Skeletal muscle tissue (tissue), 4 donors: ENCODE results near the gene USPL1. TPM values are rescaled to one million over a fixed set of nuclear protein-coding genes. Genes with fewer than 3 reads are reported as not detected.

Experiments
- H3K27ac ChIP-seq: one replicate; pipeline ENCODE4 v1.7.0; 2013; ENCODE audit warnings: mild to moderate bottlenecking, low read depth, low read length, inconsistent platforms
- H3K27me3 ChIP-seq, 3 donors: one replicate each; pipeline ENCODE4 v1.7.0; 2013; ENCODE audit warnings: low read length in 3 of 3; ENCODE audit not compliant: control insufficient read depth in 3 of 3, insufficient read depth in 3 of 3
- H3K36me3 ChIP-seq, 3 donors: one replicate each; pipeline ENCODE4 v1.7.0; 2013; ENCODE audit warnings: low read length in 3 of 3; ENCODE audit not compliant: control insufficient read depth in 3 of 3, insufficient read depth in 3 of 3
- H3K4me1 ChIP-seq, 3 donors: one replicate each; pipeline ENCODE4 v1.7.0; 2013; ENCODE audit warnings: low read length in 3 of 3, mild to moderate bottlenecking in 3 of 3; ENCODE audit not compliant: control insufficient read depth in 3 of 3, insufficient read depth in 3 of 3
- H3K4me3 ChIP-seq, 3 donors: one replicate each; pipeline ENCODE4 v1.7.0; 2013; ENCODE audit warnings: low read length in 3 of 3
- H3K9ac ChIP-seq, 3 donors: one replicate each; pipeline ENCODE4 v1.7.0; 2013; ENCODE audit warnings: low read length in 3 of 3, mild to moderate bottlenecking in 3 of 3, moderate library complexity in 2 of 3, low read depth in 1 of 3
- H3K9me3 ChIP-seq, 3 donors: one replicate each; pipeline ENCODE4 v1.7.0; 2013; ENCODE audit warnings: low read length in 3 of 3; ENCODE audit not compliant: control insufficient read depth in 3 of 3
- total RNA-seq: library from RNA; depleted of rRNA; stranded (reverse); fragments of >200 nt; gene quantifications from one replicate; pipeline ENCODE4 v1.2.3, GENCODE V29; 2014
- donor health status: Osteomylitis.

The USPL1 gene
- total RNA-seq, 1 donor from 2014 or later: 16.2 TPM

- no peaks in the 10 kb centered on the region for H3K36me3 ChIP-seq
- H3K9ac ChIP-seq: no peak overlapping the region
- H3K4me1 ChIP-seq: peaks cover 8 to 11% (median 10%) of the 10 kb centered on the region in 3 donors
- H3K27ac ChIP-seq: no peak overlapping the region
- H3K27me3 ChIP-seq: no peaks in the 10 kb centered on the region
- no peak overlapping the region for H3K4me3 ChIP-seq
- H3K9me3 ChIP-seq: no peaks in the 10 kb centered on the region
Observed at GRCh38 chr13:30685987-30686386, 68.3 kb downstream of the USPL1 start.

- Histone ChIP-seq H3K27me3 (no peaks in the 10 kb centered on the region), H3K4me1 (peaks cover 9 to 11% (median 10%) of the 10 kb centered on the region in 3 donors), H3K36me3 (no peaks in the 10 kb centered on the region), H3K4me3 (no peak overlapping the region), H3K9ac (no peak overlapping the region), H3K9me3 (no peaks in the 10 kb centered on the region), H3K27ac (no peak overlapping the region)
Observed at GRCh38 chr13:30687601-30688000, 69.9 kb downstream of the USPL1 start.

- Histone ChIP-seq H3K27ac (peak overlapping the region; percentile 14), H3K9ac (peak overlapping the region in 1 of 3 donors; percentile 73), H3K36me3 (no peaks in the 10 kb centered on the region), H3K4me1 (peaks cover 9 to 11% (median 10%) of the 10 kb centered on the region in 3 donors), H3K9me3 (no peaks in the 10 kb centered on the region), H3K27me3 (no peaks in the 10 kb centered on the region), H3K4me3 (peak overlapping the region; percentile 6 to 71 (median 67))
Observed at GRCh38 chr13:30689752-30690151, 72.0 kb downstream of the USPL1 start.

GRCh38 chr13:30690282-30691188, 72.8 kb downstream of the USPL1 start:
- peak overlapping the region; percentile 67 to 81 (median 71) for H3K4me3 ChIP-seq
- peak overlapping the region; percentile 14 for H3K27ac ChIP-seq
- H3K9ac ChIP-seq: peak overlapping the region; percentile 50 to 73 (median 63)

GRCh38 chr13:30692113-30692512, 74.4 kb downstream of the USPL1 start:
- H3K36me3 ChIP-seq: no peaks in the 10 kb centered on the region
- H3K4me1 ChIP-seq: peaks cover 9 to 14% (median 13%) of the 10 kb centered on the region in 3 donors
- H3K4me3 ChIP-seq: no peak overlapping the region
- no peak overlapping the region for H3K27ac ChIP-seq
- H3K9me3 ChIP-seq: no peaks in the 10 kb centered on the region
- H3K9ac ChIP-seq: no peak overlapping the region
- no peaks in the 10 kb centered on the region for H3K27me3 ChIP-seq

More at GRCh38 chr13:30690282-30691188, 72.8 kb downstream of the USPL1 start:
- no peaks in the 10 kb centered on the region for H3K27me3 ChIP-seq
- H3K4me1 ChIP-seq: peaks cover 9 to 11% (median 10%) of the 10 kb centered on the region in 3 donors
- H3K9me3 ChIP-seq: no peaks in the 10 kb centered on the region
- no peaks in the 10 kb centered on the region for H3K36me3 ChIP-seq

GRCh38 chr13:30696278-30697176, 78.8 kb downstream of the USPL1 start:
- H3K27ac ChIP-seq: no peak overlapping the region
- H3K9me3 ChIP-seq: no peaks in the 10 kb centered on the region
- no peaks in the 10 kb centered on the region for H3K36me3 ChIP-seq
- no peak overlapping the region for H3K4me3 ChIP-seq
- no peak overlapping the region for H3K9ac ChIP-seq
- peaks cover 6 to 10% (median 9%) of the 10 kb centered on the region in 3 donors for H3K4me1 ChIP-seq
- no peaks in the 10 kb centered on the region for H3K27me3 ChIP-seq

- peaks cover 6 to 10% (median 9%) of the 10 kb centered on the region in 3 donors for H3K4me1 ChIP-seq
- H3K9me3 ChIP-seq: no peaks in the 10 kb centered on the region
- H3K4me3 ChIP-seq: no peak overlapping the region
- no peaks in the 10 kb centered on the region for H3K27me3 ChIP-seq
- no peaks in the 10 kb centered on the region for H3K36me3 ChIP-seq
- H3K27ac ChIP-seq: peak overlapping the region; percentile 11
- no peak overlapping the region for H3K9ac ChIP-seq
Observed at GRCh38 chr13:30697177-30697953, 79.6 kb downstream of the USPL1 start.

GRCh38 chr13:30697996-30698401, 80.3 kb downstream of the USPL1 start:
- H3K9me3 ChIP-seq: no peaks in the 10 kb centered on the region
- peaks cover 6 to 10% (median 9%) of the 10 kb centered on the region in 3 donors for H3K4me1 ChIP-seq
- H3K27me3 ChIP-seq: no peaks in the 10 kb centered on the region
- H3K36me3 ChIP-seq: no peaks in the 10 kb centered on the region
- H3K9ac ChIP-seq: no peak overlapping the region
- peak overlapping the region in 1 of 3 donors; percentile 23 for H3K4me3 ChIP-seq
- no peak overlapping the region for H3K27ac ChIP-seq

- Histone ChIP-seq H3K36me3 (no peaks in the 10 kb centered on the region), H3K9ac (no peak overlapping the region), H3K27me3 (no peaks in the 10 kb centered on the region), H3K4me3 (peak overlapping the region in 1 of 3 donors; percentile 23), H3K27ac (no peak overlapping the region), H3K4me1 (peaks cover 6 to 10% (median 9%) of the 10 kb centered on the region in 3 donors), H3K9me3 (no peaks in the 10 kb centered on the region)
Observed at GRCh38 chr13:30698488-30699005, 80.8 kb downstream of the USPL1 start.
